AG20443 (cell line): ENCODE data around the gene KCNIP3.
"Not testable (repeated sequence)": the region's sequence is repeated elsewhere in the genome, so short reads cannot be mapped to it uniquely, and the experiment has no call there.

ENCODE experiments used
- DNase-seq: peaks from one replicate; pipeline ENCODE4 v3.0.0; 2012; ENCODE audit warnings: low spot score, mixed read lengths

KCNIP3 gene

DNA sequence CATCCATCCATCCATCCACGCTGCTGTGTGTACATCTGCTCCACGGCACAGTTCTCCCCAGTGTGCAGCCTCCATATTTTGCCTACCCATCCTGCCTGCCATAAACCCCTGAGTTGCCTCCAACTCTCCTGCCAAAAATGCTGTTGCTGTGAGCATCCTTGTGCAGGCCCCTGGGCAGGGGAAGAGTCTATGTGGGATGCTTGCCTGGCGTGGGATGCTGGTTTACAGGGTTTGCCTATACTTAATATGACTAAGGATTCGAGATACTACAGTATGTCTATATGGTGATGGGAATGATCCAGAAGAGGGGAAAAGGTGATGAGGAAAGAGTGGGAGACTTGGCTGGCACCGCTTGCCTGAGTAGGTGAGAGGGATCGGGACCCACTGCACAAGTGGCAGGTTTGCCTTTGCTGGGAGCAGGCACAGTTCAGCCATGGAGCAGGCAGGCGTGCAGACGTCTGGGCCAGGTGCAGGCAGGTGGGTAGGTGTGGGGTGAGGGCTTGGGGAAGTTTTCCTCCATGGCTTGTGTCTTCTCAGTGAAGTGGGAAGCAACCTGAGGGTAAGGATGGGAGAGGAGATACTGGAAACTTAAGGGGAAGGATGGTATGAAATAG, 75.2 kb downstream of the KCNIP3 start:
- DNase-seq, result no peak

DNA sequence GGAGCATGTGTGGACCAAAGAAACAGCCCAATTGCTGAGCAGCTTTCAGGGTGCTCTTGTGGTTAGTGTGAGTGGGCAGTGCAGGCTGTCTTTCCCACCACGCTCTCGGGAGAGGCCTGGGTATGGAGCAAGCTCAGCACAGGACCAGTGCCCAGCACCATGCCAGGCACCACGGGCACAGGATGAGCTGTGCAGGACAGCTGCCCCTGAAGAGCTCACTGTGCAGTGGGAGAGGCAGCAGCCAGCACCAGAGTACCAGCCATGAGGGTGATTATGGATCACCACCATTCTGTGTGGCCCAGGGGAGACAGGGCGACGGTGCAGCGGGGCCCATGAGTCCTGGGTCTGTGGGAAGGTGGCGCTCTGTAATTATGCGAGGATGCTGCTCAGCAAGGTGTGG, 75.7 kb downstream of the KCNIP3 start:
- DNase-seq, result no peak

DNA sequence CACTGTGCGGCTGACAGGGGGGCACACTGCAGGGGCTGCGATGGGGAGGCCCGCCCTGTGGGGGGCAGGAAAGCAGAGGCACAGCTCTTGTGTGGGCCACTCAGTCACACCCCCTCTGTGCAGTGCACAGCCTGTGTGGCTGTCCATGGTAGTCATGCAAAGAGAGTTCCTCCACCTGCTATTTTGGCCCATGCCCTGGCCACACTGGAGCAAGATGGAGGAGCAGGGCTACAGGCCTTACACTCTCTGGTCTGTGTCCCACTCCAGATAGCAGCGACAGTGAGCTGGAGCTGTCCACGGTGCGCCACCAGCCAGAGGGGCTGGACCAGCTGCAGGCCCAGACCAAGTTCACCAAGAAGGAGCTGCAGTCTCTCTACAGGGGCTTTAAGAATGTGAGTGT, 76.9 kb downstream of the KCNIP3 start:
- no peak for DNase-seq

DNA sequence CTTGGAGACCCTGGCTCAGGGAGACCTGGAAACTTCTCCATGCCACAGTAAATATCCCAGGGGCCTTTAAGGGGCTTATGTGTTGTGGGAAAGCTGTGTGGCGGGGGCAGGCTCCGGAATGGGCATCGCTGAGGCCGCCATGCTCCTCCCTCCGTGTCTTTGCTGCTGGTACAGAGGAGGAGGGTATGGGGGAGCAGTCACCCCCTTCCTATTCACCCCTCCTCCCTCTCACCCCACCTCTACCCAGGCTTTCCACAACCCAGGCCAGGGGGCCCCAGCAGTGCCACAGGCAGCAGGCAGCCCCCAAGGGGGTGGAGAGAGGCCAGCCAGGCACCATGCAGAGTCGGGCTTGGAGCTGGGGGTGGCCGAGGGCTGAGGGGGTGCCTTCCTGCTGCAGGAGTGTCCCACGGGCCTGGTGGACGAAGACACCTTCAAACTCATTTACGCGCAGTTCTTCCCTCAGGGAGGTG, 77.3 kb downstream of the KCNIP3 start:
- no peak for DNase-seq

DNA sequence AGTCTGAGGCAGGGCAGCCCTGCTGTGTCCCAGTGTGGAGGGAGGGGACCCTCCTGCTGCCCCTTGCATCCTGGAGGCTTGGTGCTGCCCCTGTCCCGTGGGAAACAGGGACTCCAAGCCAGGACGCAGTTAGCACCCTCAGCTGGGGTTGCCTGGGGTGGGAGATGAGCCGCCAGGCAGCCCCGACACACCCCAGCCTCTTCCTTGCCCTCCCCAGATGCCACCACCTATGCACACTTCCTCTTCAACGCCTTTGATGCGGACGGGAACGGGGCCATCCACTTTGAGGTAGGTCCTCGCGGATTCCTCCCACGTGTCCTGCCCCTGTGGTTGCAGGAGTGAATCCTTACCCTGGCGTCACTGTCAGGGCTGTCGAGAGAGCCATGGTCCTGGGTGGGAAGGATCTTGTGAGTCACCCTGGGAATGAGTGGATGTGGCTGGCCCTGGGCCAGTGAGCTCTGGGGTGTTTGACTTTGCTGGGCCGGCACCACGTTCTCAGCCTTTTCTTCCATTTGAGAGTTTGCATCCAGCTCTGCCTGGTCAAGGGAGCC, 77.8 kb downstream of the KCNIP3 start:
- DNase-seq, result no peak

DNA sequence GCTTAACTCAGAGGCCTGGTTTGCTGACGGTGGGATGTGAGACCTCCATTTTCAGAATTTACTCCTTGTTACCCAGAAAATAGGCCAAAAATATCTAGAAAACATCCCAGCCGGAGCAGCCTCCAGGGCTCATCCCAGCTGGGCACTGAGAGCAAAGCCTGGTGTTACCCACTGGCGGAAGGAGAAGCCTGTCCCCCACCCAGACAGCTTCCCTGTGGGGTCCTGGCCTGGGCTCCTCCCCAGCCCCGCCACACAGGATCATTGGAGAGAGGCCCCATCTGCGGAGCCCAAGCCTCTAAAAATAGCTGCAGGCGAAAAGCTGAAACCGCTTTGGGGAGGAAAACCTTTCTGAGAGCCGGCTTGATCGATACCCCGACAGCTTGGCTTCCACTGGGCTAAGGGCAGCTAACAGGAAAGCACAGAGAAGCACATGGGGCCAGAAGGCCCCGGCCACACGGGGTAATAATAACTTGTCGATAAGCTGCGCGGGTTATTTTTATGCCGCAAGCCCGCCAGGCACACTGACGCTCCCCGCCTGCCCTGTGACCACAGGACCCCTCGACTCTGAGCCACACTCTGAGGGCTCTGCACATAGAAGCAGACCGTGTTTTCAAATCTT, 78.5 kb downstream of the KCNIP3 start:
- no peak for DNase-seq

DNA sequence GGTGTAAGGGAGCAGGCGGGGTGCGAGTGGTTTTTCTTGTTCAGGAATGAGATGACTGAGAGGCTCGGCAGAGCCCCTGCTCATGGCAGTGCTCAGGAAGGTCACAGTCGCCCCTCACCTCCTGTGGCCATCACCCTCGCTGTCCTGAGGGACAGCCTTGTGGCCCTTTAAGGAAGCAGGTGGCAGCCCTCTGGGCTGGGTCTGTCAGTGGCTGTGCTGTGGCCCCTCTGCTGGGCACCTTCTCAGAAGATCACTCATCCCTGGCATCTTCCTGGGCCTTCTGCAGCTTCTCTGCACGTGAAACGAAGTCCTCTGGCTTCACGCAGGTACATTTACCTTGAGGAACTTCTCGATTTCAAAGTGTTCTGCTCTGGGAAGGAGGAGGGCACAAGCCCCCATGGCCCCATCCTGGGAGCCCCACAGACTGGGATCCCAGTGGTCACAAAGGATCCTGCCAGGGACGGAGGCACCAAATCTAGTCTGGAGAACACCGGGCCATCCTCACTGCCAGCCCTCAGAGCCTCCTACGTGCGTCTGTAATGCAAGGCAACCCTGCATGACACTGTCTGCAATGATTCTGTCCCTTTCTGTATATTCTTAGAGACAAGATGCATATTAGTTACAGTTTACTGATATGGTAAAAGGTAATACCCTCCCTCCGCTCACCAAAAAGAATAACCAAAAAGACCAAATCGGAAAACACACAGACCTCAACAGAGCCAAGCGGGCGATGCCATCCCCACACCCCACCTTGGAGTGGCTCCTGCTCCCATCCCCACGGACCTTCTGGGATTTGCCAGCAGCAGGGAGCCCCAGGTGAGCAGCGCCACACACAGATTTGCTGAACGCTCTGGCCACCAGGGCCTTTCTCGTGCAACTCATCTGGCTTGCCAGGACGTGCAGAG, 79.4 kb downstream of the KCNIP3 start:
- no peak for DNase-seq

DNA sequence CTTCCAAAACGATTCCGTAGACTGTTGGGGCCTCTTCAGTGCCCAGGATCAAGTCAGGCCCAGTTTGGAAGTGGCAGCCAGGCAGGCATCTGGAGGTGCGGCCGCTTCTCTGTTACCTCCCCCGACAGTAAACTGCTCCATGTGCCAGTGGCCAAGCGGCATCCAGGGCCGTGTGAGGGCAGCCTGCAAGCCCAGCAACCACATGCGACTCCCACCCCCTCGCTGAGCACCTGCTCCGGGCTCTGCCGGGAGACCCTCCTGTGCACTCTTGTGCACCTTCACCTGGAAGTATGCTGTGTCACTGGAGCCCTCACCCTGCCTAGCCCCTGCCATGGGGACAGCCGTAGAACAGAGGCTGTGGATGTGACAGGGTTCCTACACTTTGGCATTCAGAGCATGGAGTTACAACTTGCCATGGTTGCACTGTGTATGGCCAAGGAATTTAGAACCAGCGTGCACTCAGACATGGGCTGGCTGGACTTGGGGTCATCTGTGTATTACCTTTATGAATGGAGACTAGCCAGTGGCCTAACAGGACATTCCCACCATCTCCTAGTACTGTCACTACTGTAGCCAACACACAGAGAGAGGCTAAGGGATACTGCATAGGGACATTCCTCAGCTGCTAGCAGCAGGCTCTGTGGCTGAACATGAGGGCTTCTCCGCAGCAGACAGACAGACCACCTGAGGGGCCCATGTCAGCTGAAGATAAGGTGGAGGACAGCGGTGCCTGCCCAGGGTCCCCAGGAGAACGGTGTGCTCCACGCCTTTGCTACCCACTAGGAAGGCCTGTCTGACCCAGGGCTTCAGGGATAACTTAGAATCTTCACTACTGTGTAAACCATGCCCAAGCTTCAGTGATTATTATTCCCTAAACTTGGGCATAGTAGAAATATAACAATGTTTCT, 80.3 kb downstream of the KCNIP3 start:
- no peak for DNase-seq

DNA sequence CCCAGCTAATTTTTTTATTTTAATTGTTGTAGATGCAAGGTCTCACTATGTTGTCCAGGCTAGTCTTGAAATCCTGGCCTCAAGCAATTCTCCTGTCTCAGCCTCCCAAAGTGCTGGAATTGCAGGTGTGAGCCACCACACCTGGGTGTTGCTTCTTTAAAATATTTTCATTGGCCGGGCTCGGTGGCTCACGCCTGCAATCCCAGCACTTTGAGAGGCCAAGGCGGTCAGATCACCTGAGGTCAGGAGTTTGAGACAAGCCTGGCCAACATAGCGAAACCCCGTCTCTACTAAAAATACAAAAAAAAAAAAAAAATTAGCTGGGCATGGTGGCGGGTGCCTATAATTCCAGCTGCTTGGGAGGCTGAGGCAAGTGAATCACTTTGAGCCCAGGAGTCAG, 81.1 kb downstream of the KCNIP3 start:
- DNase-seq, result not testable (repeated sequence)

DNA sequence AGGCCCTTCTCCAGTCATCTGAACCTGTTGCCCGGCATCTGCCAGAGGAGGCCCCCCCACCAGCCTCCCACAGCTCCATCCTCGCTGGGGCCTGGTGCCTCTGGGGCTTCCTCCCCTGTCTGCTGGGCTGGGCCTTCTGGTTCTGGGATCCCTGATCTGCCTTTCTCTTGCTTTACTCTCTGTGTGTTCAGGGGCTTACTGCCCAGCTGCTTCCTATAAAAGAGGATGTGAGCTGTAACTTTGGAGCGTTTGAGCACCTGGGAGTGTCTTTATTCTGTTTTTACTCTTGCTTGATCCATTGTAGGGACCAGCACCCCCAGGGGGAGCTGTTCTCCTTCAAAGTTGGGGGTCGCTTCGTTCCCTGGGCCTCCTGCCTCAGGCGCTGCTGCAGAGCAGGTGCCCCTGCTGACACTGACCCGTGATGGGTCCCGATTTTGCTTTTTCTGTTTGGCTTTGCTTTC, 82.3 kb downstream of the KCNIP3 start:
- no peak for DNase-seq

DNA sequence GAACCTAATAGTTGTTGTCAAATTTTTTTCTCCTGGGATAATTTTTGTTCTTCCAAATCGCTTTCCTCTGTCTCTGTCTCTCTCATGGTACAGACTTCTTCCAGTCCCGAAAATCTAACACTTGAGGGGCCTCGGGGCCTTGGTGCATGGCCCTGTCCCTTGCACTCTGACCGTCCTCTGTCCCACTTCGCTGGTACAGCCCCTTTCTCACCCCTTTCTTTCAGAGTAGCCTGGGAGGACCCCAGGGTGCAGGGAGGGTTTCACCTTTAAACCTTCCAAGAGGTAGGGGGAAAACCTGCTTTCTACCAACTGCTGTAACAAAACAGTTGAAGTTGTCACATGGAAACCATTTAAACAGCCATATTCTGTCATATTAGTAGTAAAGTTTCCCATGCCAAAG, 83.1 kb downstream of the KCNIP3 start:
- DNase-seq, result no peak

DNA sequence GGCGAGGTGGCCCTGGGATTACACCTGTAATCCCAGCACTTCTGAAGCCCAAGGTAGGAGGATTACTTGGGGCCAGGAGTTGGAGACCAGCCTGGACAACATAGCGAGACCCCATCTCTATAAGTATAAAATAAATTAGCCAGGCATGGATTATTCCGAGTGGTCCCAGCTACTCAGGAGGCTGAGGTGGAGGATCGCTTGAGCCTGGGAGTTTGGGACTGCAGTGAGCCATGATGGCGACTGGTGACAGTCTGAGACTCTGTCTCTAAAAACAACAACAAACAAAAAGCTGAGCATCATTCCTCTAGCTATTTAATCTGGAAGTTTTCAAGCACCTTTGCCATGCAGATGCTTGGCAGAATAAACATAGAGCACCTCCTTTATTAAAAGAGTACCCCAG, 83.6 kb downstream of the KCNIP3 start:
- DNase-seq, result no peak

DNA sequence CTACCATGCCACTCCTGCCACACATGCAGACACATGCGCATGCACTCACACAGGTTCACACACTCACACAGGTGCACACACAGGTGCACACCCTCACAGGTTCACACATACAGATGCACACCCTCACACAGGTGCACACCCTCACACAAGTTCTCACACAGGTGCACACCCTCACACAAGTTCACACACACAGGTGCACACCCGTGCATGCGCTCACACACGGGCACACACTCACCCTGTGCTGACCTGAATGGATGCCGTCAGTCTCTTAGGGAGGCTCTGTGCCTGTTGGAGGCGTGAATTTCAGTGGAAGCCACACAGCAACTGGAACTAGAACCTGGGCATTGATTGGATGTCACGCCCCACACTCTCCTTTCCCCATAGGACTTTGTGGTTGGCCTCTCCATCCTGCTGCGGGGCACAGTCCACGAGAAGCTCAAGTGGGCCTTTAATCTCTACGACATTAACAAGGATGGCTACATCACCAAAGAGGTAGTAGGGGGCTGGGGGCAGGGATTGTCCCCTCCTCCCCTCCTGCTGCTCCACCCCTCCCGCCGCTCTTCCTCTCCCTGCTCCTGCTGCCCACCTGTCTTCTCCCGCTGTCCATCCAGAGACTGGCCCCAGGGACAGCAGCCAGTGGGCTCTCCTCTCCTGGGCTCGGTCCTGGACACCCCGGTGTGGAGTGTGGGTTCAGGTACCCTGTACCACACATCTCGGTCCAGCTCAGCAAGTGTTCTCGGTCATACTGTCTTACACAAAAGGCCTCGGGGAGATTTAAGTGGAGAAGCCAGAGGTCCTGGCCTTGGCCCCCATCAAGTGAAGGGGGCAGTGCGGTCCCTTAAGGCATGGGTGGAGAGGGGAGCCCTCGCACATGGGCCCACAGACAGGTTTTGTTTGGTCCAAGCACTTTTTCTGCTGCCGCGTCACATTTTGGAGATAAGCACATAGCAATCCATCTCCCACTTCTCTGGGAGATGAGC, 84.4 kb downstream of the KCNIP3 start:
- no peak for DNase-seq

DNA sequence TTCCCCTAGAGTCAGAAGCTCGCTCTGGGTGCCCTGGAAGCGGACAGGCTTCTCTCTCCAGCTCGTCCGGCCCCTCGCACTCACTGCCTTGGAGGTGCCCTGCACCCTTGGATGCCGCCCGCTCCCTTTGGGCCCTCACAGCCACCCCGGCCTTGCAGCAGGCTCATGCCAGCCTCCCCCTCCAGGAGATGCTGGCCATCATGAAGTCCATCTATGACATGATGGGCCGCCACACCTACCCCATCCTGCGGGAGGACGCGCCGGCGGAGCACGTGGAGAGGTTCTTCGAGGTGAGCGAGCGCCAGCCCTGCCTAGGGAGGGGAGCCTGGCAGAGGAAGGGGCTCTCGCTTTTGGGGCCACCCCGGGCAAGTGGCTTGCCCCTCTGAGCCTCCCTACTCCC, 85.0 kb downstream of the KCNIP3 start:
- DNase-seq, result no peak

DNA sequence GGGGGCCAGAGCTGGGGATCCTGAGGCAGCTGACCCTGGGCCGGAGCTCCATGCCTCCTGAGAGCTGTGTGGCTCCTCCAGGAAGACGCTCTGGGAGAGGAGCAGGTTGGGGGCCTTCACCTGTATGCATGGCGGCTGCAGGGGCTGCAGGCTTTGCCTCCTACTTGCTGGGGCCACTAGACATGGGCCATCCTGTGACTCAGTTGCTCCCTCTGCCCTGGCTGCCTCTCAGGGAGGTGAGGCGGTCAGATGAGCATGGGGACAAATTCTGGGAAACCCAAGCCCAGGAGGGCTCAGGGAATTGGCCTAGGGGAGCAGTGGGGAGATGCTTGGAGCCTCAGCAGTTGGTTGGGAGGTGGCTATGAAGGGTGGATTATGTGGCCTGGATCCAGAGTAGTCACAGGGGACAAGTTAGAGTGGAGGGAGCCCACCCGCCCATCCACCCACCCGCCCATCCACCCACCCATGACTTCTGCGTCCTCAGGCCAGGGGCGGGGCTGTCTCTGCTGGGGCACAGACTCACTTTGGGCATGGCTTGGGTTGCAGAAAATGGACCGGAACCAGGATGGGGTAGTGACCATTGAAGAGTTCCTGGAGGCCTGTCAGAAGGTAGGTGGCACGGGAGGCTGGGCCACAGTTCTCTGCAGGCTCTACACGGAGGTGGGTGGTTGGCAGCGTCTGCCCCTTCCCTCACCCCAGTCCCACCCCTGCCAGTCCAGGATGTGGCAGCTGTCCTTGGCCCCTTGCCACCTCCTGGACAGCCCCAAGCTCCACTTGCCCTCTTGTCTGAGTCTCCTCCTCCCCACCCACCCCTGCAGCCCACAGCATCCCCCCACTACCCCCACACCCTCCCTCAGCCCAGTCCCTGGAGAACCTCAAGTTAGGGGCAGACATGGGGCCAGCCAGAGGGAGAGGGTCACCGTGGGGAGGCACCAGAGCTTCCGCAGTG, 85.8 kb downstream of the KCNIP3 start:
- DNase-seq, result no peak

DNA sequence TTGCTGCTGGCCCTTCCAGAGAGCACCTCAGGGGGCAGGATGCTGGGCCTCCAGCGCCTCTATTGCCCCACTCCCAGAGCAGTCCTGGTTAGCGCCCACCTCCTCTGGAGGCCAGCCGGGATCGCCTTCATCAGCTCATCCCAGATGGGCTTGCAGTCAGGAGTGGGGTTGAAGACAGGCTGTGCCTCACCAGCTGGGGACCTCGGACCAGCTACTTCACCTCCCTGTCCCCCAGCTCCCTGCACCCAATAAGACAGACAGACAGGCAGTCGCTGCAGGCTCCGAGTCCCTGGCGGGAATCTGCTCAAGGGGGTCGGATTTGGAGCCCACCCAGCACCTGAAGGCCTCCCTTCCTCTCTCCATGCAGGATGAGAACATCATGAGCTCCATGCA, 86.5 kb downstream of the KCNIP3 start:
- DNase-seq, result no peak

DNA sequence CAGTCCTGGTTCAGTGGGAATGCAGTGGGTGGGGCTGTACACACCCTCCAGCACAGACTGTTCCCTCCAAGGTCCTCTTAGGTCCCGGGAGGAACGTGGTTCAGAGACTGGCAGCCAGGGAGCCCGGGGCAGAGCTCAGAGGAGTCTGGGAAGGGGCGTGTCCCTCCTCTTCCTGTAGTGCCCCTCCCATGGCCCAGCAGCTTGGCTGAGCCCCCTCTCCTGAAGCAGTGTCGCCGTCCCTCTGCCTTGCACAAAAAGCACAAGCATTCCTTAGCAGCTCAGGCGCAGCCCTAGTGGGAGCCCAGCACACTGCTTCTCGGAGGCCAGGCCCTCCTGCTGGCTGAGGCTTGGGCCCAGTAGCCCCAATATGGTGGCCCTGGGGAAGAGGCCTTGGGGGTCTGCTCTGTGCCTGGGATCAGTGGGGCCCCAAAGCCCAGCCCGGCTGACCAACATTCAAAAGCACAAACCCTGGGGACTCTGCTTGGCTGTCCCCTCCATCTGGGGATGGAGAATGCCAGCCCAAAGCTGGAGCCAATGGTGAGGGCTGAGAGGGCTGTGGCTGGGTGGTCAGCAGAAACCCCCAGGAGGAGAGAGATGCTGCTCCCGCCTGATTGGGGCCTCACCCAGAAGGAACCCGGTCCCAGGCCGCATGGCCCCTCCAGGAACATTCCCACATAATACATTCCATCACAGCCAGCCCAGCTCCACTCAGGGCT, 87.9 kb downstream of the KCNIP3 start:
- peak; percentile 27 for DNase-seq

DNA sequence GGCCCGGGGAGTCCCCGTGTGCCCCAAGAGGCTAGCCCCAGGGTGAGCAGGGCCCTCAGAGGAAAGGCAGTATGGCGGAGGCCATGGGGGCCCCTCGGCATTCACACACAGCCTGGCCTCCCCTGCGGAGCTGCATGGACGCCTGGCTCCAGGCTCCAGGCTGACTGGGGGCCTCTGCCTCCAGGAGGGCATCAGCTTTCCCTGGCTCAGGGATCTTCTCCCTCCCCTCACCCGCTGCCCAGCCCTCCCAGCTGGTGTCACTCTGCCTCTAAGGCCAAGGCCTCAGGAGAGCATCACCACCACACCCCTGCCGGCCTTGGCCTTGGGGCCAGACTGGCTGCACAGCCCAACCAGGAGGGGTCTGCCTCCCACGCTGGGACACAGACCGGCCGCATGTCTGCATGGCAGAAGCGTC, 88.4 kb downstream of the KCNIP3 start:
- peak; percentile 9 for DNase-seq

DNA sequence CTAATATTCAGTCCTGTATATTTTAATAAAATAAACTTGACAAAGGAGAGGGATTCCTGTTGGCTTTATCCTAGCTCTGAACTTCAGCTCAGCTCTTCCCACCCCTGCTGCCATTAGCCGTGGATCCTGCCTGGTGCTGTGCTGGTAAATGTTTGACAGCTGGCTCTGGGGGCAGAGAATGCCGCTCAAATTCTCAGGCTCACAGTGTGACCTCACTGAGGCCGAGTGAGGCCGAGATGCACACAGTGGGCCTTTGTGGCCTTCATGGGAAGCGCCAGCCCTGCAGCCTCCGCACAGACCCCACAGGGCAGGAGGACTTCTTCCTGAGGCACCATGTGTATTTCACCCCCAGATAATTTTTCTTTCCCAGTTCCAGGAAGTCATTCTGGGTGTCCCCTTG, 88.9 kb downstream of the KCNIP3 start:
- DNase-seq, result peak; percentile 2
